Peyer's patch (tissue), 4 donors: Measurements from ENCODE around the gene PPP1R11.

ENCODE experiments used
- POLR2A ChIP-seq, 2 donors: fragments of 450-650 bp; IDR thresholded peaks; one replicate each; pipeline ENCODE4 v1.5.1; 2017; ENCODE audit warnings: antibody characterized with exemption in 2 of 2, mild to moderate bottlenecking in 2 of 2, moderate library complexity in 2 of 2
- TF ChIP-seq, protein P1 (sequence below), 6 experiments: fragments of 450-650 bp in 4 of 6; fragments of 200-600 bp in 2 of 6; sonication (generic) in 1 of 6; IDR thresholded peaks; one replicate each; pipeline ENCODE4 v1.5.1; 2017 to 2019; ENCODE audit warnings: antibody characterized with exemption in 6 of 6, mild to moderate bottlenecking in 3 of 6, moderate library complexity in 1 of 6

DNA sequence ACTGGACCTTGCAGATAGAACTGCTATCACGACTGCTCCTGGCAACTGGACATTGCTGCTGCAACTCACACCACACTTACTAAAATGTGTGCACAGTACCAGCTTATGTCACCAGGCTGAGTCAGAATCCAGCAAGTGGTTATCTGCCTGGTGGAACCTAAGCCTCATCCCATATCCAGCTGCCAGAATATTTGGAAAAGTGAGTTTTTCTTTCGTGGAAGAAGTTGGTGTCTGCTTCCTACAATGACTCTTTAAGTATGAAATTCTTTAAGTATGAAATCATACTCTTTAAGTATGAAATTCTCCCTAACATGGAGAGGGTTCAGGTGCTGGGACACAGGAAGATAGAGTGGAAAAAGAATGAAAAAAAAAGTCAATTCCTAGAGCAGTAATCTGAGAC lies 22.4 kb upstream of the PPP1R11 start:
- no peak for TF ChIP-seq POLR2A (IDR thresholded peaks at IDR 0.05)
- TF ChIP-seq, protein P1, sequence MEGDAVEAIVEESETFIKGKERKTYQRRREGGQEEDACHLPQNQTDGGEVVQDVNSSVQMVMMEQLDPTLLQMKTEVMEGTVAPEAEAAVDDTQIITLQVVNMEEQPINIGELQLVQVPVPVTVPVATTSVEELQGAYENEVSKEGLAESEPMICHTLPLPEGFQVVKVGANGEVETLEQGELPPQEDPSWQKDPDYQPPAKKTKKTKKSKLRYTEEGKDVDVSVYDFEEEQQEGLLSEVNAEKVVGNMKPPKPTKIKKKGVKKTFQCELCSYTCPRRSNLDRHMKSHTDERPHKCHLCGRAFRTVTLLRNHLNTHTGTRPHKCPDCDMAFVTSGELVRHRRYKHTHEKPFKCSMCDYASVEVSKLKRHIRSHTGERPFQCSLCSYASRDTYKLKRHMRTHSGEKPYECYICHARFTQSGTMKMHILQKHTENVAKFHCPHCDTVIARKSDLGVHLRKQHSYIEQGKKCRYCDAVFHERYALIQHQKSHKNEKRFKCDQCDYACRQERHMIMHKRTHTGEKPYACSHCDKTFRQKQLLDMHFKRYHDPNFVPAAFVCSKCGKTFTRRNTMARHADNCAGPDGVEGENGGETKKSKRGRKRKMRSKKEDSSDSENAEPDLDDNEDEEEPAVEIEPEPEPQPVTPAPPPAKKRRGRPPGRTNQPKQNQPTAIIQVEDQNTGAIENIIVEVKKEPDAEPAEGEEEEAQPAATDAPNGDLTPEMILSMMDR (IDR thresholded peaks at IDR 0.05): no peak
